Hematopoietic multipotent progenitor cell treated with erythropoietin and hydrocortisone succinate and interleukin-3 and kit ligand, for 15 days (in vitro differentiated cells): ENCODE data around the gene NCBP1.

Experiments
- DNase-seq: peaks from one replicate; pipeline ENCODE4 v3.0.0-alpha.2; 2015; ENCODE audit warnings: low spot score

NCBP1 gene

DNA sequence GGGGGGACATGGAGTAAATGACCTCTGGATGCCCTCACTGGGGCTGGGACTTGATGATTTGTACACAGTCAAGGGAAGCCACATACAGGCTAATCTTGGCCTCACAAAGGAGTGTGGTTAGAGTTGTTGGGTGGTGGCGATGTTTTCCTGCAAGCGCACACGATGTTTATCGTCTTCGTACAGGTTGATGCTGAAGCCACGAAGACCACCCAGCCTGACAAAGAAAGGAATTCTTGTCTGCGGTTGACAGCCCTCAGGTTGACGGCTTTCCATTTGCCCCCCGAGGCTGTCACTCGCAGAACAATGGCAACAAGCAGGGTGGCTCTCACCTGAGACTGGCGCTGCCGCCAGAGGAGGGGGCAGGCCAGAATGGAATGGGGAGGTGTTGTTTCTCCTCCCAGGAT, 77.6 kb downstream of the NCBP1 start:
- no peak for DNase-seq

DNA sequence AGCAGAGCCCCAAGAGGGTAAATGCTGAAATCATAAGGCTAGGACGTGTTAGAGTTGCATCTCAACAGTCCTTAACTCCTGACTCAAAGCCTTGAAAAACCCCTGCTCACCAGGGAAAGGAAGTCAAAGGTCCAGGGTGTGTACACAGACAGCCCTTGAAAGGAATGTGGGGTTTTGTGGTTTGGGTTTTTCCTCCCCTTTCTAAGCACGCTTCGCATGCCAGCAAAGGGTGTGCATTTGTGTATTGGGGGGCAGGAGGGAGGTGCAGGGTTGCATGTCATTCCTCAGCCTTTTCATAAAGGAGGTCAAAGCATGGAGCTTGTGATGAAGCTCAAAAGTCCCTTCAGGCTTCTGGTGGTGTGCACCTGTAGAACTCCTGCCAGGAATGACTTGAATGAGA, 80.8 kb downstream of the NCBP1 start:
- DNase-seq: no peak

DNA sequence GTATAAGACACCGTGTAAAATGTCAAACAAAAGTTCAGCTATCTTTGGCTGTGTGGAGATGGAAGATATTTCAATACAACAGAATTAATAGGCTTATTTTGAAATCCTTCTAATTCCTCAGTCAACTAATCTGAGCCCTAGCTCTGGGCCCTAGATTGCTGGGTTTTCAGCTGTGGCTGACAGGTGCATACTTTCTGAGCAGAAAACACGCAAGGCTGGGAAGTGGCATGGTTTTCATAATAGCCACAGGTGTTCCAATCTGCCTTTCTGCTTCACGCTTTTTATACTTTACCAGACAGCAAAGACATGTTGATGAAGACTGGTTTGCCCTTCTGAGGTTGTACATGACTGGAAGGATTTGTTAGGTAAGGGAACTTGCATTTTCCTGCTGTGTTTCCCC, 84.2 kb downstream of the NCBP1 start:
- DNase-seq: no peak

DNA sequence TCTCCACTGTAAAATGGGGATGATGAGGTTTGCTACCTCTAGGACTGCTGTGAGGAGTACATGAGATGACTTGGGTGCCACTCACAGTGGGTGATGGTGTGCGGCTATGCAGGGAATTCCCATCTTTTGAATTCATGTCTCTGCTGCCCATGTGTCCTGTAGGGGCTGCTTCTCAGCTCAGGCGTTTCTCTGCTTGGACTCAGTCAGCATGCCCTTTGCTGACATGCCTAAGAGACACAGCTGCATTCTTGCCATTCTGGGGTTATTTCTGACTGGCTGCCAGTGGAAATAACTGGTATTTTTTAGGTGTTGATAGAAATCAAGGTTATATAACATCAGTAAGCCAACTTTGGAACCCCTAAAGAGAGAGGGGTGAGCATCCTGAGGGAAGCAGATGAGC, 87.8 kb downstream of the NCBP1 start:
- no peak for DNase-seq

DNA sequence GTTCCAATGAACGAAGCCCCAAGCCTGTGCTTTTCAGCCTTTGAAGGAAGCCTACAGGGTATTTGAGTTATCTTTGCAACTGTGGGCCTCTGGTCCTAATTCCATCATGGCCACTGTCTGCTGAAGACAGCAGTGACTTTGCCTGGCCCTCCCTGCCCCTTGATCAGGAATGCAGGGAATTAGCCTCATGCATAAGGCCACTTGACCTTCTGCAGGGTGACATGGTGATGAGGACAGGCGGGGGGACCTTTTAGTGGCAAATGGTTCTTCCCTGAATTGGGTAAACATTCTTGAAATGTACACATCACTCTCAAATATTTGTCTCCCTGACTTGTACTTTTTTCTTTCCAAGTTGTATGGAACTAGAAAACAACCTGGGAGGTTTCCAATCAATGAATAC, 88.7 kb downstream of the NCBP1 start:
- no peak for DNase-seq
